ENCODE data around the gene CST4.
"Not testable (repeated sequence)": the region's sequence is repeated elsewhere in the genome, so short reads cannot be mapped to it uniquely, and the experiment has no call there.

The CST4 gene, protein sequence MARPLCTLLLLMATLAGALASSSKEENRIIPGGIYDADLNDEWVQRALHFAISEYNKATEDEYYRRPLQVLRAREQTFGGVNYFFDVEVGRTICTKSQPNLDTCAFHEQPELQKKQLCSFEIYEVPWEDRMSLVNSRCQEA

DNA sequence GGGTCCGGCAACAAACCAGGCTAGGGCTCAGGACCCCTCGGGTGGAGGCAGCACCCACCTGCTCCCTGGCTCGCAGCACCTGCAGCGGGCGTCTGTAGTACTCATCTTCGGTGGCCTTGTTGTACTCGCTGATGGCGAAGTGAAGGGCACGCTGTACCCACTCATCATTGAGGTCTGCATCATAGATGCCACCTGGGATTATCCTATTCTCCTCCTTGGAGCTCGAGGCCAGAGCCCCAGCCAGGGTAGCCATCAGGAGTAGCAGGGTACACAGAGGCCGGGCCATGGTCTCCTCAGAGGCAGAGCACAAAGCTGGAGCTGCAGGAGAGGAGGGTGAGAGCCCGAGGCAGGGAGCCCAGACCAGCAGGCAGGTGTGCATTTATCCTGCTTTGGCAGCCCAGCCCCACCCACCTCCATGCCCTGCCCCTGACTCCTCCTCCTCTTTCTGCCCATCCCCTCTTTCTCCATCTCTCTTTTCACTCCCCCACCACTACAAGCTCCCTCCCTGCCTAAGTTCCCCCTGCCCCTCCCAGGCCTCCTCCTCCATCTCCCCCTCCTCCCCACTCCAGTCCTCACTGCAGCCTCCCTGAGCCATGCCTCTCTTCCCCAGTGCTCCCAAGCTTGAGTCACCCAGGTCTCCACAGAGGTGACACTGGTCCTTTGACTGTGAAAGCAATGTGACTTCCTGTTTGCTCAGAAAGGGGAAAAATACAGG is at the start of gene CST4:
Gene CST4, minus strand, starts transcription at position 355 of the 715 bp plus-strand sequence. Its CDS starts 69 bp downstream, at position 286.
- not testable (repeated sequence) for DNase-seq

DNA sequence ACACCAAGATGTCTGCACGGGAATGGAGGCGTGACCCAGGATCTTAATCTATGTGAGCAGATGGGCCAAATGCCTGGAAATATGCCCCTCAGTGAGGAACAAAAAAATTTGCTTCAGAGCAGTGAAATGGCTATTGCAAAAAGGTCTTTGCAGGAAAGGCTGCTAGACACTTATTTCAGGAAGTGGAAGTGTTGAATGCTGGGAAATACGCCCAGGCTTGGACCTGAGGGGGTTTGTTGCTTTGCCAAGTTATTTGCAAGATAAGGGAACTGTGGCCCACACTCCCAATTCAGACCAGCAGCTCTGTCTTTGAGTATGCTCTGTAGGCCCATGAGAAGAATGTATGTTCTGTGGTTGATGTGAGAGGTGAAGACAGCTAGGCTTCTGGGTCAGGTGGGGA is 46.6 kb upstream of the CST4 start:
- not testable (repeated sequence) for DNase-seq

DNA sequence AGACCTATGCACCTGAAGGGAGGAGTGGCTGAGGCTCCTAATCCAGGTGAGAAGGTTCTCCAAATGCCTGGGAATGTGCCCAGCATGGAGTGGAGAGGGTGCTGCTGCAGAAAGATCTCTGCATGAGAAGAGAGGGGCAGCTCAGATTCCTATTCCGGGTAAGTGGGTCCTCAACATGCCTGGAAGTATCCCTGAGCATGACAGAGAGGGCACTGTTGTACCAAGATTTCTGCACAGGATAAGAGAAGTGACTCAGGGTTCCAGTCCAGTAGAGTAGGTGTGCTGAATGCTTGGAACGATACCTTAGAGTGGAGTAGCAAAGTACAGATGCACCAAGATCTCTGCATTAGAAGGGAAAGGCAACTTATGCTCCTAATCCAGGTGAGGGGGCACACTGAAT is 46.1 kb upstream of the CST4 start:
- not testable (repeated sequence) for DNase-seq

DNA sequence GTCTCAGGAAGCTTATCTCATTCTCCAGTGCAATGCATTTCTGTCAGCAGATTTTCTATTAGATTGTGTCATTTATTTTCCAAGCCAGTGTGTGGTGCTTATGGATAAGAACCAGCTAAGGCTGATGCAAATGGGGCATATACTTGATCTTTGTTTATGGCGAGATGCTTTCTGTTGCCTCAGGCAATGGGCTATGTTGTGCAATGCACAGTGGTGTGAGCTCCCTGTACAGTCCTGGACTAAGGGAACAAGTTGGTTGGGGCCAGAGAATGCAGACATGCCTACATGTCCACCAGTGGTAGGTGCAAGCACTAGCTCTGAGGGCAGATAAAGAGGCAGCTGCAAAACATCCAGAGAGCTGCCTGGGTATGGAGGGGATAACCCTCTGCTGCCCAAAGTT is 45.6 kb upstream of the CST4 start:
- DNase-seq, result not testable (repeated sequence)

DNA sequence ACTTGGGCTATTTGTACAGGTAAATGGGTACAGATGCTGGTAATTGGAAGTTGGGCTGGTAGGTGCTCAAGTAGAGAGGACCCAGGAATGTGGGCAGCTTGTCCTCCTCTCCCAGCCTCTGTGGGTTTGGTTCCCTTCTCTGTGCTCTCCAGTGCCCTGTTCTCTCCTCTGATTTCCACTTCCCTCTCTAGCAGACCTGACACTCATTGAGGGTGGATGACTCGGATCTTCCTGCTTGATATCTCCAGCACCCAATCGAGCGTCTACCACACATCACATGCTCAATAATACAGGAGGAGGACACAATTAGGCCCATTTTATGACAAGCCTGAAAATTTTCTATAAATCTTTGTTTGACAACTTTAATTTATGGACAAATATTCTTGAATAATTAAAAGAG is 38.2 kb upstream of the CST4 start:
- DNase-seq, result no peak

DNA sequence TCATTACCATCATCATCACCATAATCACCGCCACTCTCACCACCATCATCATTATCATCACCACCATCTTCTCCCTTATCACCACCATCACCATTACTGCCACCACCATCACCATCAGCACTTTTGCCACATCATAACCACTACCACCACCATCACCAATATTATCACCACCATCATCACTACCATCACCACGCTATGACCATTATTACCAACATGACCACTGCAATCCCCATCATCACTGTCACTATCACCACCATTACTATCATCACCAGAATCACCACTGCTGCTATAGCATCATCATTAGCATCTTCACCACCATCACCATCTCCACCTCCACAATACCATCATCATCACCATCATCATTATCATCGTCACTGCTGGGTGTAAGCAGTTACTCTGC is 36.3 kb upstream of the CST4 start:
- DNase-seq, result no peak

DNA sequence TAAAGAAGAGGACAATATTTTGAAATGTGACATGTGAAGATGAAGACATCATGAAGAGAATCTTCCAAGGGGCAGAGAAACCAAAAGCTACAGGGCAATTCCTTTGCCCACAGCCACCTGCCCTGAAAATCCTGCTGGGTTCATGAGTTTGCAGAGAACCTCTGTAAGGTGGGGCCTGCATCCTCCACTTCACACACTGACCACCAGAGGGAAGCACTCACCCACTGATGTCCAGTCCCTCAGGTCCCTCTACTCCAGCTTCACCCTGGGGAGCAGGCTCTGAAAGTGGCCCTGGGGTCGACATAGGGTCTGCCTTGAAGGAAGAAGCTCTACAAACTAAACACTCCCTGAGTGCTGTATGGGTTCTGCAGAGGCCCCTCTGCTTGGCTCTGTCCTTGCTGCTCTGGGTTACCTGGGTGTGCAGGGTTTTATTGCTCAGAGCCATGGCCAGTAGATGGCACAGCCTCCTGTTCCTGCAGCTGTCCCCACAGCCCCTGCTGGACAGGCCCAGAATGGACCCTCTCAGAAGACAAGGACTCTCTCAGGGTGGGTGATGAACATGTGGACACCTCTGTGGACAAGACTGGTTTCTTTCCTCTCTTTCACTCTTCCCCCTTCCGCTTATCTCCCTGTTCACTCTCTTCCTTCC is 34.9 kb upstream of the CST4 start:
- DNase-seq, result peak; percentile 2

DNA sequence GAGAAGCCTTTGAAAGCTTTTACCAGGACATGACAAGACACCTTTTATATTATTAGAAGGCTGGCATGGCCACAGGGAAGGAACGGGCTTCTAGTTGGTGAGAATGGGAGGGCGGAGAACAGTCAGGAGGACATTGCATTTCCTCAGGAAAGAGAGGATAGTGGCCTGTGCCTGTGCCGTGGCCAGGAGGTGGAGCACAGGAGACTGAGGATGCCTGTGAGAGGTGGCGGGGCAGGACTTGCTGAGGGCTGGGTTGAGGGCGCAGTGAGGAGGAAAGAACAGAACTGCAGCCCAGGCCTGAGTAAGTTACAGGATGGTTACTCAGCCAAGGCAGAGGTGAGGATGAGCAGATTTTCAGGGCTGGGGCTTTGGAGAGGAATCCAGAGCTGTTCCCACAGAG is 34.0 kb upstream of the CST4 start:
- DNase-seq, result not testable (repeated sequence)

DNA sequence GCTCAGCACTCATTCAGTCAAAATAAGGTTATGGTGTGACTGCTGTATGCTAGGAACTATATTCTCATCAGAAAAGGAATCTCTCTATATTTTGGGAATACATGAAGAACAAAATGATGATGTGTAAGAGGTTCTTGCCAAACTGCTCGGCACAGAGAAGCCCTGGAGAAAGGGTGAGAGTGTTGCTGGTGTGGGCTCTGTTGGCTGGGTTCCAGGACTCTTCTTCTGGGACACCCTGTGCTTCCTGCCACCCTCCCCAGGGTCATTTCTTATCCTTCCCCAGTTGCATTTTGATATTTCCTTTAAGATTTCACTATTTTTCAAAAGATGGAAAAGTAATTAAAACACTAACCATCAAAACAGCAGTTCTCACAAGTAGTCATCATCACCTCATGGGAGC is 33.1 kb upstream of the CST4 start:
- DNase-seq, result no peak

DNA sequence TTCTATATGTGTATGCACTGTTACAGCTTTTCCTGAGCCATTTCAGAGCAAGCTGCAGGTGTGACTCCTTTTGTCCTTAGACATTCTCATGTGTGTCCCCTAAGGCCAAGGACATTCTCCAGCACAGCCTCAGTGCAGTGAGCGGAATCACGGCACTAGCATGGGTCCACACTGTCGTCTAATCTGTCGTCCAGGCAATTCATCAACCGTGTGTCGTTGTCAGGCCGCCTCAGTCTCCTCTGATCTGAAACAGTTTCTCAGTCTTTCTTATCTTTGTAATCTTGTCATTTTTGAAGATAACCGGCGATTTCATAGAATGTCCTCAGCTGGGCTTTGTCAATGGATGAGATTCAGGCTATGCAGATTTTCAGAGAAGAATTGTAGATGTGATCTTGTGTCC is 30.5 kb upstream of the CST4 start:
- DNase-seq, result not testable (repeated sequence)

DNA sequence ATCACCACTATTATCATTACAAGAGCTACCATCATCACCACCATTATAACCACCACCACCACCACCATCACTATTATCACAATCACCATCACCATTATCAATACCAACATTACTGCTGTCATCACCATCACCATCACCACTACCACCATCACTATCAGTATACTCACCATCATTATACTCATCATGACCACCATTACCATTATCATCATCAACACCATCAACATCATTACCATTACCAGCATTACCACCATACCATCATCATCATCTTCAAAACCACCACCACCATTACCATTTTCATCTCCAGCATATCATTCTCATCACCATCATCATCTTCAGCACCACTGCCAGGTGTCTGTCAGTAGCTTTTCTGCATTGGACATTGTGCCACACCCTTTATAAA is 22.9 kb upstream of the CST4 start:
- not testable (repeated sequence) for DNase-seq

DNA sequence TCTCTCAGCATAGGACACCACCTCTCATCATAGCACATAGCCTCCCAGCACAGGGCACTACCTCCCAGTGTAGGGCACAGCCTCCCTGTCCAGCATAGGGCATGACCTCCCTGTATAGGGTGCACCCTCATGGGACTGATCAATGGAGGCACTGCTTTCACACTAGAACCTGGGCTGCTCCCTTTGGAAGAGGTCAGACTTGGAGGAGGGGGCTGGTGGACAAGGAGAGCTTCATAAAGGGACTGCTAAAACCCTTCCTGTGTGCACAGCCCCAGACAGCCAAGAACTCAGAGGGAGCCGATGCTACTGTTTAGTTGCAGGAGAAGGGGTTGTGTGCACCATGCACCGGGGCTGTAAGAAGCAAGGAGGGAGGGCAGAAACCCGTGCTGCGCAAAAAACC is 21.9 kb upstream of the CST4 start:
- no peak for DNase-seq

DNA sequence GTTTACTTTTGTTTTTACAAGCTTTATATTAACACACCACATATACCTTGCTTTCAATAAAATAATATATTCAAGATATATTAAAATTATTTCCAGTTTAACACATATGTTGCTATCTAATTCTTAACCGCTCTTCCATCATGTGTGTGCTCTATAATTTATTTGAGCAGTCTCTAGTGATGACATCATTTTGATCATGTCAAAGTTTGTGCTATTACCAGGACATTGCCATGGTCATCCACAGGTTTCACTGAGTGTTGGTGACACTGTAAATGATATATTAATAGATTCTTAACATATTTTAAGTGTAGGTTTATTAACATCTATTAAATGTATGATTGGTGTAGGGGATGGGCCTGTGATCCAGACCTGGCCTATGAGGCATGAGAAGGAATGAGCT is 17.1 kb upstream of the CST4 start:
- DNase-seq, result no peak

DNA sequence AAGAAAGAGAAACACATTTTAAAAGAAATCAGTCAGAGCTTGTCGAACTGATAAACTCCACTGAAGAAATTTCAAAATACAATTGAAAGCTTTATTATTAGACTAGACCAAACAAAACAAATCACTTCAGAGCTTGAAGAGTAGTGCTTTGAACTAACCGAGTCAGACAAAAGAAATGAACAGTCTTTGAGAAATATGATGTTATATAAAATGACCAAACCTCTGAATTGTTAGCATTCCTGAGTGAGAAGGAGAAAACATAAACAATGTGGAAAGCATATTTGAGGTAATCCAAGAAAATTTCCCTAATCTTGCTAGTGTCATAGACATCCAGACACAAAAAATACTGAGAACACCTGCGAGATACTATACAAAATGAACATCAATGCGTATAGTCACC is 13.2 kb upstream of the CST4 start:
- no peak for DNase-seq

DNA sequence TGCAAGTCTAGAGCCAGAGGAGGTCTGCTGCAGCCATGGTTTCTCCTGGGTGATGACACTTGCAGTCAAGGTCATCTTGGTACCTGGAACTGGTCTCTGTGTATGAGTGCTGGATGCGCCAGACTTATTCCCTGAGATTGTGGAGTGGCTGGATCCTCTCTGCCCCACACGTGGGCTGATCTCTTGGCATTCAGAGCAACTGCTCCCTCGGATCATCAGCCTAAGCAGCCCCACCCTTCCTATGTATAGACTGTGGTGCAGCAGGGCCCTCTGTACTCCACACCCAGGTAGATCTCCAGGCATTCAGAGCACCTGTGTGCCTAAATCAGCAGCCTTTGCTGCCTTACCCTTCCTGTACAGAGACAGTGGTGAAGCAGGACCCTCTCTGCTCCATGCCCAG is 12.1 kb upstream of the CST4 start:
- no peak for DNase-seq

DNA sequence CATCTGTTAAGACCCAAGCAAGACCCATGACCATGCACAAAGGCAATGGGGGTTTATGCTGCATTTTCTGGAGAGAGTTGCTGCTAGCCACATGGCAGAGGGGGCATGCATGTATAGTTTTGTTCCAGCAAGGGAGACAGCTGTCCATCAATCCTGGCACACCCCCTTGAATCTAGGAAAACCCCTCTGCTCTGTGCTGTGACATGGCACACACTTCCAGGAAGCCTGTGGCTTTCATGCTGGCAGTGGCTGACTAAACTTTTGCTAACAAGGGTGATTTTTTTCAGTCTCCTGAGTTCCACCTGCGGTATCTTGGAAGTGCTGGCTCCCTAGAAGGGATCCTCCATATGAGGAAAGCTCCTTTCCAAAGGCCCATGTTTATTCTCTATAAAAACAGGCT is 9.1 kb upstream of the CST4 start:
- DNase-seq, result no peak

DNA sequence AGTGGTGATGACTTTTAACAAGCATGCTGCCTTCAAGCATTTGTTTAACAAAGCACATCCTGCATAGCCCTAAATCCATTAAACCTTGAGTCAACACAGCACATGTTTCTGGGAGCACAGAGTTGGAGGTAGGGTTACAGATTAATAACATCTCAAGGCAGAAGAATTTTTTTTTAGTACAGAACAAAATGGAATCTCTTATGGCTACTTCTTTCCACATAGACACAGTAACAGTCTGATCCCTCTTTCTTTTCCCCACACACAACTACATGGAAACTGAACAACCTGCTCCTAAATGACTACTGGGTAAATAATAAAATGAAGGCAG is 6.2 kb upstream of the CST4 start:
- not testable (repeated sequence) for DNase-seq

DNA sequence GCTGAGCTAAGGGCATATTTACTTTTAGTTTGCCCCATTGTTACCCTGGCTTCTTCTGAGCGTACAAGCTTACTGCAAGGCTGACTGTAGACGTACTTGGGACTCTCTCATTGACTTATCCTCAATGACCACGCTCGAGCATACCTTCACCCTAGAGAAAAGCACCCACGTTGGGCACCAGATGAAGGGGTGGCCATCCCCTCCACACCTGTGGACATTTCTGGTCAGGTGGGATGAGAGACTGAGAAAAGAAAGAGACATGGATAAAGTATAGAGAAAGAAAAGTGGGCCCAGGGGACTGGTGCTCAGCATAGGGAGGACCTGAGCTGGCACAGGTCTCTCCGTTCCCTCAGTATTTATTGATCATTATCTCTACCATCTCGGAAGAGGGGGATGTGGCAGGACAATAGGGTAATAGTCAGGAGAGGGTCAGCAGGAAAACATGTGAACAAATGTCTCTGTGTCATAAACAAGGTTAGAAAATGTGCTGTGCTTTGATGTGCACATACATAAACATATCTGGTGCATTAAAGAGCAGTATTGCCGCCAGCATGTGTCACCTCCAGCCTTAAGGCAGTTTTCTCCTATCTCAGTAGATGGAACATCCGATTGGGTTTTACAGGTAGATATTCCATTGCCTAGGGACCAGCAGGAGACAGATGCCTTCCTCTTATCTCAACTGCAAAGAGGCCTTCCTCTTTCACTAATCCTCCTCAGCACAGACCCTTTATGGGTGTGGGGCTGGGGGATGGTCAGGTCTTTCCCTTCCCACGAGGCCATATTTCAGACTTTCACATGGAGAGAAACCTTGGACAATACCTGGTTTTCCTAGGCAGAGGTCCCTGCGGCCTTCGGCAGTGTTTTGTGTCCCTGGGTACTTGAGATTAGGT is 5.6 kb upstream of the CST4 start:
- not testable (repeated sequence) for DNase-seq

DNA sequence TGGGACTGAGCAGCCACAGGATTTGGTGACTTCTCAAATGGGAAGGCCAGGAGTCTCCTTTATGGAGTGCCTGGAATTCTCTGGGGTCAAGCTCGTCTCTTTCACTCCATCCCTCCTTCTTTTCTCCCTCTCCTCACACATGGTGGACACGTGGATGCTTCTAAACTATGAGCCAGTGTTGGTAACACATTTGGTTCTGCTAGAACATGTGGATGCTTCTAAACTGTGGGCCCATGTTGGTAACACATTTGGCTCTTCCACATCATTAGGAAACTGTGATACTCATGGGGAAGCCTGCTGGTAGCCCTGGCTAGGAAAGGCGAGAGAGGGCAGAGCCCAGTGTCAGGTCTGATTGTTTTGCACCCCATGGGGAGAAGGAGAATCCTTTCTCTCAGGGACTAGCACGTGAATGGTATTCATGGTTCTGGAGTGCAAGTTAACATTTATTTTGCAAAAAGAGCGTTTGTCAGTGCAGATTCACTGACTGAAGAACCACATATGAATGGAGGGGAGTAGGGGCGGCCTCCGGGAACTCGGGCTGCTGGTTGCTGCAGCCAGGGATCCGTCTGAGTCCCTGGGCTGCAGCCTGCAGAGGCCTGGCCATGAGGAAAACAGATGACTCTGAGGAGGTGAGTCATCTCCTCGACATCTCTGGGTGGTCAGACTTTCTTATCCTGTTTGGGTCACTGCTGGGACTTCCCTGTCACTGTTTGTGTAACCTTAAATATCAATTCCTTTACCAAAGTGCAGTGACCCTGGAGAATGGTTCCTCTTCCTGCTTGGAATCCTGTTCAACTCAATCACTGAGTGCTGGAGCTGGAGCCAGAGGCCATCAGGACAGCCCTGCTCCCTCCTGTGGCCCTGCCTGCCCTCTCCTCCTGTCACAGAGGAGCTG is 4.1 kb upstream of the CST4 start:
- DNase-seq, result not testable (repeated sequence)

DNA sequence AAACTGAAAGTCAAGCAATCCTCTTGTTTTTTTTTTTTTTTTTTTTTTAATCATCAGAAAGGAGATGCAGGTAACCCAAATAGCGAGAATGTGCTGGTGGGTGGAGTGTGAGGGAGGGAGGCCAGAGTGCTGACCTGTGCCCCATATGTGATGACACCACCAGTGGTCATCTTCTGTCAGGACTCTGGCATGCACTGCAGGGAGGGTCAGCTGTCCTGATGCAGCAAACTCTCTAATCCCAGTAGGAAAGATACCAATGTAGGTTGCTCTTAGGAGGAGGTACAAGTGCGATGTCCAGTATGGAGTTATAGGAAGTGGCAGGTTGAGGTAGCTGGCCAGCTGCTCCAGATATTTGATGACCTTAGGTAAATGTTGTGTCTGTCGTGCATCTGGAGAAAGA is 2.8 kb upstream of the CST4 start:
- no peak for DNase-seq

DNA sequence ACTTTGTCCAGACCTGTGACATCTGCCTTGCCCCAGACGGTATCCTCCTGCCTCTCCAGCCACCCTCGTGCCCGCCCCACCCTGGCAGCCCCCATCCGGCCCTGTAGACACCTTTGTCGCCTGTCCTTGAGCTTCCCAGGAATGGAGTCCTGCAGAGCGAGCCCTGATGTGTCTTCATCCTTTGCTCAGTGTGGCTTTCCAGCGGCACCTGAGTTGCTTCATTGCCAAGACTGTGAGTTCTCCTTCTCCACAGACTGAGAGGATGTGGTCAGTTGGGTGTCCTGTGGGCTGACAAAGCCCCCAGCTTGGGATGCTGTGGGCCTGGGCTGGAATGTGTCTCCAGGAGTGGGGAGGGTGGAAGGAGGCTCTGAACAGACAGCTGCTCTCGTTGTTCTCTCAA is 1.7 kb upstream of the CST4 start:
- DNase-seq, result no peak

DNA sequence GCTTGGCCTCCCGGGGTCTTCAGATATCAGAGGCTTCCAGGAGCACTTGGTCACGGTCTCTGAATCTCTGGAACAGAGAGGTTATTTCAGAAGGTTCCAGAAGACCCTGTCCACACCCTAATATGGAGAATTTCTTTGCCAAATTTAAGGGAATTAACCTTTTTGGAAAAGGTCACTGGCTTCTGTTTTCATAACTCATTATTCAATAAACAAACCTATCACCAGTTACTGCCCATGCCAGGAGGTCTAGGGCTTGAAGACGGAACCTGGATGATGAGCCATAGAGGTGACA is 507 bp upstream of the CST4 start:
- no peak for DNase-seq

DNA sequence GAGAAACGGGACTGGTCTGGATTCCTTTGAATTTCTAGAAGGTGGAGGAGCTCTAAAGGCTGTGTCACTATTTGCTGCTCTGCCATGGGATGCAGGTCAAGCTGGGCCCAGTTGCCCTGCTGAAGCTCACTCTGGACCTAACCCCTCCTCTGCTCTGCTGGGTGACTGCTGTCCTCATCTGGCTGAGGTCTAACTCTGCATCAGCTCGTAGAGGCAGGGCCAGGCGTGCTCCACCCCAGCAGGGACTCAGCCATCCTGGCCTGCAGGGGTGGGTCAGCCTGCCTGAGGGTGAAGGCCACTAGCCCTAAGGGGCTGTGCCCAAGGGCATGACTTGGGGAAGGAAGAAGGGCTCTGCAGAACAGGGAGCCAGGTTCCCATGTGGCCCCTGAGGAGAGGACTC is 852 bp downstream of the CST4 start:
- no peak for DNase-seq
